HEK293 (cell line): Measurements from ENCODE around the gene ZWILCH.
A peak's percentile ranks its signal among the peaks of the same experiment; 100 is the strongest.

Experiments
- ATF2 ChIP-seq: fragments of 450-650 bp; formaldehyde crosslinking; IDR thresholded peaks from 2 replicates; pipeline ENCODE4 v1.5.1; 2016; ENCODE audit warnings: missing biosample characterization, missing genetic modification characterization, low read depth
- KLF1 ChIP-seq: fragments of 450-650 bp; formaldehyde crosslinking; IDR thresholded peaks from 2 replicates; pipeline ENCODE4 v1.5.1; 2016; ENCODE audit warnings: missing biosample characterization, missing genetic modification characterization
- KLF10 ChIP-seq: fragments of 450-650 bp; IDR thresholded peaks from 2 replicates; pipeline ENCODE4 v1.5.1; 2018; ENCODE audit warnings: missing biosample characterization, mild to moderate bottlenecking, missing genetic modification characterization
- MZF1 ChIP-seq: fragments of 450-650 bp; formaldehyde crosslinking; IDR thresholded peaks from 2 replicates; pipeline ENCODE4 v1.5.1; 2017; ENCODE audit warnings: missing biosample characterization, missing genetic modification characterization, borderline replicate concordance
- SCRT1 ChIP-seq: fragments of 450-650 bp; formaldehyde crosslinking; IDR thresholded peaks from 2 replicates; pipeline ENCODE4 v1.5.1; 2016; ENCODE audit warnings: missing biosample characterization, missing genetic modification characterization, borderline replicate concordance
- TCF7L2 ChIP-seq: IDR thresholded peaks from 2 replicates; pipeline ENCODE4 v1.6.1; 2011; ENCODE audit warnings: low read depth, mild to moderate bottlenecking, inconsistent platforms, low read length, moderate library complexity, borderline replicate concordance
- YY1 ChIP-seq: fragments of 450-650 bp; formaldehyde crosslinking; IDR thresholded peaks from 2 replicates; pipeline ENCODE4 v1.5.1; 2018; ENCODE audit warnings: missing biosample characterization, missing genetic modification characterization
- ZBTB44 ChIP-seq: fragments of 450-650 bp; IDR thresholded peaks from 2 replicates; pipeline ENCODE4 v1.5.1; 2018; ENCODE audit warnings: missing biosample characterization, mild to moderate bottlenecking, missing genetic modification characterization
- ZFP3 ChIP-seq: fragments of 450-650 bp; formaldehyde crosslinking; IDR thresholded peaks from 2 replicates; pipeline ENCODE4 v1.5.1; 2016; ENCODE audit warnings: low read depth, missing biosample characterization, missing genetic modification characterization
- ZNF146 ChIP-seq: fragments of 450-650 bp; formaldehyde crosslinking; IDR thresholded peaks from 2 replicates; pipeline ENCODE4 v1.5.1; 2016; ENCODE audit warnings: missing biosample characterization, missing genetic modification characterization
- ZNF174 ChIP-seq: fragments of 450-650 bp; formaldehyde crosslinking; IDR thresholded peaks from 2 replicates; pipeline ENCODE4 v1.5.0; 2017; ENCODE audit warnings: missing biosample characterization, mild to moderate bottlenecking, missing genetic modification characterization
- ZNF211 ChIP-seq: fragments of 450-650 bp; formaldehyde crosslinking; IDR thresholded peaks from 2 replicates; pipeline ENCODE4 v1.5.1; 2016; ENCODE audit warnings: low read depth, missing biosample characterization, missing genetic modification characterization
- ZNF248 ChIP-seq: fragments of 450-650 bp; formaldehyde crosslinking; IDR thresholded peaks from 2 replicates; pipeline ENCODE4 v1.5.1; 2017; ENCODE audit warnings: missing biosample characterization, missing genetic modification characterization
- ZNF350 ChIP-seq: fragments of 450-650 bp; formaldehyde crosslinking; IDR thresholded peaks from 2 replicates; pipeline ENCODE4 v1.5.0; 2017; ENCODE audit warnings: missing biosample characterization, mild to moderate bottlenecking, missing genetic modification characterization
- ZNF362 ChIP-seq: fragments of 450-650 bp; formaldehyde crosslinking; IDR thresholded peaks from 2 replicates; pipeline ENCODE4 v1.5.1; 2016; ENCODE audit warnings: missing biosample characterization, missing genetic modification characterization
- ZNF398 ChIP-seq: fragments of 450-650 bp; formaldehyde crosslinking; IDR thresholded peaks from 2 replicates; pipeline ENCODE4 v1.5.1; 2017; ENCODE audit warnings: missing biosample characterization, missing genetic modification characterization
- ZNF426 ChIP-seq: fragments of 450-650 bp; formaldehyde crosslinking; IDR thresholded peaks from 2 replicates; pipeline ENCODE4 v1.5.1; 2017; ENCODE audit warnings: missing biosample characterization, missing genetic modification characterization, mild to moderate bottlenecking, inconsistent platforms, moderate library complexity
- ZNF513 ChIP-seq: fragments of 450-650 bp; IDR thresholded peaks from 2 replicates; pipeline ENCODE4 v1.5.1; 2018; ENCODE audit warnings: missing biosample characterization, missing genetic modification characterization
- ZNF521 ChIP-seq: fragments of 450-650 bp; formaldehyde crosslinking; IDR thresholded peaks from 2 replicates; pipeline ENCODE4 v1.5.1; 2017; ENCODE audit warnings: missing biosample characterization, mild to moderate bottlenecking, missing genetic modification characterization
- ZNF530 ChIP-seq: fragments of 450-650 bp; formaldehyde crosslinking; IDR thresholded peaks from 2 replicates; pipeline ENCODE4 v1.5.1; 2016; ENCODE audit warnings: low read depth, missing biosample characterization, missing genetic modification characterization
- ZNF555 ChIP-seq: fragments of 450-650 bp; formaldehyde crosslinking; conservative IDR thresholded peaks from 2 replicates; pipeline ENCODE4 v1.5.1; 2017; ENCODE audit warnings: missing biosample characterization, mild to moderate bottlenecking, missing genetic modification characterization, inconsistent platforms
- ZNF571 ChIP-seq: fragments of 450-650 bp; formaldehyde crosslinking; IDR thresholded peaks from 2 replicates; pipeline ENCODE4 v1.5.0; 2017; ENCODE audit warnings: missing biosample characterization, missing genetic modification characterization
- ZNF596 ChIP-seq: fragments of 450-650 bp; IDR thresholded peaks from 2 replicates; pipeline ENCODE4 v1.5.0; 2018; ENCODE audit warnings: missing biosample characterization, mild to moderate bottlenecking, missing genetic modification characterization, moderate library complexity
- ZNF621 ChIP-seq: fragments of 450-650 bp; formaldehyde crosslinking; IDR thresholded peaks from 2 replicates; pipeline ENCODE4 v1.5.1; 2017; ENCODE audit warnings: missing biosample characterization, missing genetic modification characterization
- ZNF626 ChIP-seq: fragments of 450-650 bp; sonication (Bioruptor Pico); formaldehyde crosslinking; IDR thresholded peaks from 2 replicates; pipeline ENCODE4 v1.5.1; 2018; ENCODE audit warnings: missing biosample characterization, missing genetic modification characterization, inconsistent platforms
- ZNF639 ChIP-seq: fragments of 450-650 bp; formaldehyde crosslinking; IDR thresholded peaks from 2 replicates; pipeline ENCODE4 v1.5.1; 2016; ENCODE audit warnings: missing biosample characterization, missing genetic modification characterization
- ZNF664 ChIP-seq: fragments of 450-650 bp; formaldehyde crosslinking; IDR thresholded peaks from 2 replicates; pipeline ENCODE4 v1.5.1; 2016; ENCODE audit warnings: missing biosample characterization, missing genetic modification characterization
- ZNF707 ChIP-seq: fragments of 450-650 bp; formaldehyde crosslinking; IDR thresholded peaks from 2 replicates; pipeline ENCODE4 v1.5.1; 2016; ENCODE audit warnings: missing biosample characterization, missing genetic modification characterization
- ZNF777 ChIP-seq: fragments of 450-650 bp; formaldehyde crosslinking; IDR thresholded peaks from 2 replicates; pipeline ENCODE4 v1.5.1; 2017; ENCODE audit warnings: missing biosample characterization, missing genetic modification characterization, borderline replicate concordance
- ZNF791 ChIP-seq: fragments of 450-650 bp; formaldehyde crosslinking; IDR thresholded peaks from 2 replicates; pipeline ENCODE4 v1.5.1; 2016; ENCODE audit warnings: missing biosample characterization, missing genetic modification characterization
- ZNF830 ChIP-seq: fragments of 450-650 bp; IDR thresholded peaks from 2 replicates; pipeline ENCODE4 v1.5.0; 2018; ENCODE audit warnings: missing biosample characterization, missing genetic modification characterization, low read depth, mild to moderate bottlenecking, moderate library complexity

Gene ZWILCH

GRCh38 chr15:66497502-66498455 is 7.3 kb upstream of the ZWILCH start, which contains the start of gene SNAPC5 (continued):
- no peak for TF ChIP-seq ZFP3 (tag by site-specific recombination)
- TF ChIP-seq ZNF571 (tag by site-specific recombination) = no peak
- no peak for TF ChIP-seq ZNF791 (tag by site-specific recombination)
- peak; percentile 53; the same call in 1 of the 2 replicates for TF ChIP-seq ZNF596
- TF ChIP-seq ZNF521 (tag by site-specific recombination) = no peak
- no peak for TF ChIP-seq ZNF777 (tag by site-specific recombination)
- TF ChIP-seq TCF7L2 = no peak
- no peak for TF ChIP-seq ZNF174 (tag by site-specific recombination)
- no peak for TF ChIP-seq MZF1
- no peak for TF ChIP-seq ZNF707 (tag by site-specific recombination)
- peak; percentile 87 for TF ChIP-seq KLF10 (tag by site-specific recombination)
- peak; percentile 9; the same call in 1 of the 2 replicates for TF ChIP-seq ZNF664 (tag by site-specific recombination)
- peak; percentile 97 for TF ChIP-seq ATF2 (tag by site-specific recombination)
- TF ChIP-seq ZNF513 = 0 out of 2 replicates have a peak, but pooled peaks have one; percentile 27
- no peak for TF ChIP-seq ZNF362 (tag by site-specific recombination)
- peak; percentile 78 for TF ChIP-seq ZBTB44 (tag by site-specific recombination)
- TF ChIP-seq ZNF530 (tag by site-specific recombination) = no peak
- peak; percentile 79 for TF ChIP-seq ZNF639
- no peak for TF ChIP-seq ZNF248
- TF ChIP-seq ZNF211 = no peak
- no peak for TF ChIP-seq ZNF398 (tag by site-specific recombination)
- peak; percentile 96 for TF ChIP-seq SCRT1 (tag by site-specific recombination)
- peak; percentile 75; the same call in 1 of the 2 replicates for TF ChIP-seq YY1 (tag by site-specific recombination)
- TF ChIP-seq ZNF626 (tag by site-specific recombination) = no peak
- TF ChIP-seq ZNF426 (tag by site-specific recombination) = no peak
- TF ChIP-seq ZNF555 (tag by site-specific recombination) = no peak
- no peak for TF ChIP-seq ZNF621 (tag by site-specific recombination)
- TF ChIP-seq ZNF350 (tag by site-specific recombination) = no peak
- no peak for TF ChIP-seq ZNF830
- TF ChIP-seq ZNF146 (tag by site-specific recombination) = peak; percentile 46; the same call in 1 of the 2 replicates
- peak; percentile 61 for TF ChIP-seq KLF1 (tag by site-specific recombination)
